Activated CD4-positive, alpha-beta memory T cell treated with anti-CD3 and anti-CD28 coated beads for 36 hours (primary cell): ENCODE measurements around the gene PCCB. TPM values are rescaled to one million over a fixed set of nuclear protein-coding genes. Genes with fewer than 3 reads are reported as not detected.

ENCODE experiments used
- CTCF ChIA-PET: fragments of 350-600 bp; sonication (Branson Sonifier 250); formaldehyde crosslinking; loops from one replicate; lab custom pipeline; 2021; ENCODE audit warnings: antibody characterized with exemption, inconsistent platforms; lab: Charles Lee
- POLR2A ChIA-PET: fragments of 350-600 bp; sonication (Branson Sonifier 250); formaldehyde crosslinking; loops from one replicate; lab custom pipeline; 2021; ENCODE audit warnings: antibody characterized with exemption; lab: Charles Lee
- DNase-seq: peaks from one replicate; pipeline ENCODE4 v3.0.0-alpha.2; 2020
- H3K27ac Mint-ChIP-seq: one replicate; pipeline ENCODE4 v1.8.0; 2021; ENCODE audit warnings: mixed read lengths
- H3K27me3 Mint-ChIP-seq: one replicate; pipeline ENCODE4 v1.8.0; 2021; ENCODE audit warnings: mixed read lengths
- H3K36me3 Mint-ChIP-seq: one replicate; pipeline ENCODE4 v1.8.0; 2021; ENCODE audit warnings: mixed read lengths
- H3K4me1 Mint-ChIP-seq: one replicate; pipeline ENCODE4 v1.8.0; 2021; ENCODE audit warnings: low read depth, mixed read lengths
- H3K4me3 Mint-ChIP-seq: one replicate; pipeline ENCODE4 v1.8.0; 2021; ENCODE audit warnings: mild to moderate bottlenecking, mixed read lengths
- H3K9me3 Mint-ChIP-seq: one replicate; pipeline ENCODE4 v1.8.0; 2021; ENCODE audit warnings: mixed read lengths
- intact Hi-C: fragments of 100-400 bp; cut with micrococcal nuclease; formaldehyde crosslinking; loops from one replicate; pipeline ENCODE4 v1.15.1; 2023
- total RNA-seq, 2 experiments: library from RNA; stranded (reverse); gene quantifications; one replicate each; pipeline ENCODE4 v1.2.3, GENCODE V29; 2021

The PCCB gene
- total RNA-seq, 2 experiments from 2014 or later: 54.5 to 58.9 TPM

GRCh38 chr3:136292500-136292899 is 42.4 kb downstream of the PCCB start:
- intact Hi-C loops: no loop called here
- POLR2A ChIA-PET: no interaction called here
- no peaks in the 10 kb centered on the region for H3K9me3 Mint-ChIP-seq
- H3K4me3 Mint-ChIP-seq: no peak overlapping the region
- DNase-seq: no peak
- H3K36me3 Mint-ChIP-seq: peaks cover 36% of the 10 kb centered on the region
- H3K4me1 Mint-ChIP-seq: no peaks in the 10 kb centered on the region
- H3K27me3 Mint-ChIP-seq: no peaks in the 10 kb centered on the region
- no peak overlapping the region for H3K27ac Mint-ChIP-seq
- CTCF ChIA-PET: no interaction called here

GRCh38 chr3:136293279-136293678 is 43.1 kb downstream of the PCCB start:
- Mint-ChIP-seq H3K36me3 (peaks cover 34% of the 10 kb centered on the region), H3K4me1 (no peaks in the 10 kb centered on the region), H3K27me3 (no peaks in the 10 kb centered on the region), H3K4me3 (no peak overlapping the region), H3K9me3 (no peaks in the 10 kb centered on the region), H3K27ac (no peak overlapping the region)
- intact Hi-C loops: no loop called here
- no peak for DNase-seq
- CTCF ChIA-PET: interaction anchor here (0.6 kb wide), 1 partner anchor 42 kb away, joined by 3 read pairs; no protein-coding TSS in a partner anchor
- POLR2A ChIA-PET: no interaction called here

GRCh38 chr3:136294176-136294575 is 44.0 kb downstream of the PCCB start:
- H3K9me3 Mint-ChIP-seq: no peaks in the 10 kb centered on the region

GRCh38 chr3:136296960-136297359 is 46.8 kb downstream of the PCCB start:
- intact Hi-C loops: no loop called here
- Mint-ChIP-seq H3K4me1 (no peaks in the 10 kb centered on the region), H3K36me3 (peaks cover 33% of the 10 kb centered on the region), H3K27me3 (no peaks in the 10 kb centered on the region), H3K4me3 (no peak overlapping the region), H3K9me3 (no peaks in the 10 kb centered on the region), H3K27ac (no peak overlapping the region)
- DNase-seq: no peak
- ChIA-PET CTCF (no interaction called here), POLR2A (no interaction called here)

More at GRCh38 chr3:136294176-136294575, 44.0 kb downstream of the PCCB start:
- Mint-ChIP-seq H3K4me3 (no peak overlapping the region), H3K4me1 (no peaks in the 10 kb centered on the region), H3K27ac (no peak overlapping the region), H3K36me3 (peaks cover 36% of the 10 kb centered on the region), H3K27me3 (no peaks in the 10 kb centered on the region)
- no peak for DNase-seq
- CTCF ChIA-PET: no interaction called here
- intact Hi-C loops: no loop called here
- POLR2A ChIA-PET: interaction anchor here (0.6 kb wide), 1 partner anchor 137 kb away, joined by 3 read pairs; no protein-coding TSS in a partner anchor

GRCh38 chr3:136297826-136298225 is 47.7 kb downstream of the PCCB start:
- Mint-ChIP-seq H3K27me3 (no peaks in the 10 kb centered on the region), H3K9me3 (no peaks in the 10 kb centered on the region), H3K4me3 (no peak overlapping the region), H3K27ac (no peak overlapping the region), H3K36me3 (peaks cover 30% of the 10 kb centered on the region), H3K4me1 (no peaks in the 10 kb centered on the region)
- no peak for DNase-seq
- intact Hi-C loops: no loop called here
- POLR2A ChIA-PET: no interaction called here
- CTCF ChIA-PET: no interaction called here

GRCh38 chr3:136300444-136300843 is 50.3 kb downstream of the PCCB start:
- H3K4me1 Mint-ChIP-seq: no peaks in the 10 kb centered on the region
- ChIA-PET CTCF (no interaction called here), POLR2A (no interaction called here)
- no peak for DNase-seq
- no peak overlapping the region for H3K4me3 Mint-ChIP-seq
- no peaks in the 10 kb centered on the region for H3K27me3 Mint-ChIP-seq
- intact Hi-C loops: no loop called here
- no peaks in the 10 kb centered on the region for H3K9me3 Mint-ChIP-seq
- peaks cover 22% of the 10 kb centered on the region for H3K36me3 Mint-ChIP-seq
- no peak overlapping the region for H3K27ac Mint-ChIP-seq

GRCh38 chr3:136305879-136306278 is 55.7 kb downstream of the PCCB start:
- intact Hi-C loops: no loop called here

GRCh38 chr3:136311261-136311660 is 61.1 kb downstream of the PCCB start:
- intact Hi-C loops: no loop called here
- H3K9me3 Mint-ChIP-seq: no peaks in the 10 kb centered on the region
- no peaks in the 10 kb centered on the region for H3K4me1 Mint-ChIP-seq
- H3K27me3 Mint-ChIP-seq: no peaks in the 10 kb centered on the region
- H3K36me3 Mint-ChIP-seq: peaks cover 17% of the 10 kb centered on the region
- ChIA-PET CTCF (no interaction called here), POLR2A (no interaction called here)
- no peak overlapping the region for H3K27ac Mint-ChIP-seq
- no peak for DNase-seq
- H3K4me3 Mint-ChIP-seq: no peak overlapping the region

More at GRCh38 chr3:136305879-136306278, 55.7 kb downstream of the PCCB start:
- Mint-ChIP-seq H3K4me3 (no peak overlapping the region), H3K27me3 (no peaks in the 10 kb centered on the region), H3K36me3 (peaks cover 11% of the 10 kb centered on the region), H3K4me1 (no peaks in the 10 kb centered on the region), H3K9me3 (no peaks in the 10 kb centered on the region), H3K27ac (no peak overlapping the region)
- POLR2A ChIA-PET: no interaction called here
- no peak for DNase-seq
- CTCF ChIA-PET: no interaction called here

GRCh38 chr3:136311968-136312367 is 61.8 kb downstream of the PCCB start:
- no peak overlapping the region for H3K27ac Mint-ChIP-seq
- H3K9me3 Mint-ChIP-seq: no peaks in the 10 kb centered on the region
- CTCF ChIA-PET: no interaction called here
- no peaks in the 10 kb centered on the region for H3K4me1 Mint-ChIP-seq
- POLR2A ChIA-PET: no interaction called here
- intact Hi-C loops: no loop called here
- no peak for DNase-seq
- H3K36me3 Mint-ChIP-seq: peaks cover 23% of the 10 kb centered on the region
- H3K27me3 Mint-ChIP-seq: no peaks in the 10 kb centered on the region
- no peak overlapping the region for H3K4me3 Mint-ChIP-seq

GRCh38 chr3:136326316-136326715 is 76.2 kb downstream of the PCCB start:
- Mint-ChIP-seq H3K36me3 (peaks cover 64% of the 10 kb centered on the region), H3K4me1 (no peaks in the 10 kb centered on the region), H3K4me3 (no peak overlapping the region), H3K27ac (no peak overlapping the region), H3K27me3 (no peaks in the 10 kb centered on the region), H3K9me3 (peaks cover 27% of the 10 kb centered on the region)
- no peak for DNase-seq
- intact Hi-C loops: no loop called here
- POLR2A ChIA-PET: no interaction called here
- CTCF ChIA-PET: no interaction called here

- peaks cover 4% of the 10 kb centered on the region for H3K4me1 Mint-ChIP-seq
- H3K27ac Mint-ChIP-seq: no peak overlapping the region
- no peaks in the 10 kb centered on the region for H3K27me3 Mint-ChIP-seq
- peaks cover 54% of the 10 kb centered on the region for H3K36me3 Mint-ChIP-seq
- ChIA-PET POLR2A (no interaction called here), CTCF (no interaction called here)
- peaks cover 14% of the 10 kb centered on the region for H3K9me3 Mint-ChIP-seq
- DNase-seq: no peak
- no peak overlapping the region for H3K4me3 Mint-ChIP-seq
- intact Hi-C loops: no loop called here
Observed at GRCh38 chr3:136327671-136328070, 77.5 kb downstream of the PCCB start.

- no peaks in the 10 kb centered on the region for H3K27me3 Mint-ChIP-seq
- DNase-seq: no peak
- ChIA-PET CTCF (no interaction called here), POLR2A (no interaction called here)
- H3K4me1 Mint-ChIP-seq: peaks cover 5% of the 10 kb centered on the region
- no peak overlapping the region for H3K4me3 Mint-ChIP-seq
- H3K27ac Mint-ChIP-seq: no peak overlapping the region
- peaks cover under 1% of the 10 kb centered on the region for H3K9me3 Mint-ChIP-seq
- H3K36me3 Mint-ChIP-seq: peaks cover 48% of the 10 kb centered on the region
- intact Hi-C loops: no loop called here
Observed at GRCh38 chr3:136329593-136329992, 79.5 kb downstream of the PCCB start.

GRCh38 chr3:136330900-136331299 is 80.8 kb downstream of the PCCB start:
- intact Hi-C loops: loop anchor here (5.0 kb wide), 1 partner anchor 274 kb away; no protein-coding TSS in a partner anchor
- H3K27me3 Mint-ChIP-seq: no peaks in the 10 kb centered on the region
- H3K9me3 Mint-ChIP-seq: no peaks in the 10 kb centered on the region
- ChIA-PET CTCF (no interaction called here), POLR2A (no interaction called here)
- H3K36me3 Mint-ChIP-seq: peaks cover 50% of the 10 kb centered on the region
- no peak overlapping the region for H3K27ac Mint-ChIP-seq
- no peak for DNase-seq
- no peak overlapping the region for H3K4me3 Mint-ChIP-seq
- H3K4me1 Mint-ChIP-seq: peaks cover 5% of the 10 kb centered on the region
